Measurements from ENCODE around the gene IPPK.

IPPK gene

GRCh38 chr9:92647671-92648473, 22.1 kb downstream of the IPPK start:
- no peak for DNase-seq (ENCODE audit: low read depth)
- no peak for TF ChIP-seq CTCF (IDR thresholded peaks at IDR 0.05; ENCODE audit: insufficient read depth, low read depth, low read length, missing control alignments)

GRCh38 chr9:92645041-92645440, 24.9 kb downstream of the IPPK start:
- DNase-seq (ENCODE audit: low read depth): no peak
- no peak for TF ChIP-seq CTCF (IDR thresholded peaks at IDR 0.05; ENCODE audit: insufficient read depth, low read depth, low read length, missing control alignments)
- H3K4me3 ChIP-seq (ENCODE audit: low read depth, low read length): no peak overlapping the region

More at GRCh38 chr9:92647671-92648473, 22.1 kb downstream of the IPPK start:
- H3K4me3 ChIP-seq (ENCODE audit: low read depth, low read length): no peak overlapping the region

GRCh38 chr9:92644278-92644677, 25.7 kb downstream of the IPPK start:
- no peak for TF ChIP-seq CTCF (IDR thresholded peaks at IDR 0.05; ENCODE audit: insufficient read depth, low read depth, low read length, missing control alignments)
- no peak for DNase-seq (ENCODE audit: low read depth)
- H3K4me3 ChIP-seq (ENCODE audit: low read depth, low read length): no peak overlapping the region

GRCh38 chr9:92642564-92642963, 27.4 kb downstream of the IPPK start:
- no peak for TF ChIP-seq CTCF (IDR thresholded peaks at IDR 0.05; ENCODE audit: insufficient read depth, low read depth, low read length, missing control alignments)
- H3K4me3 ChIP-seq (ENCODE audit: low read depth, low read length): no peak overlapping the region
- no peak for DNase-seq (ENCODE audit: low read depth)

GRCh38 chr9:92642041-92642451, 27.9 kb downstream of the IPPK start:
- no peak overlapping the region for H3K4me3 ChIP-seq (ENCODE audit: low read depth, low read length)
- no peak for TF ChIP-seq CTCF (IDR thresholded peaks at IDR 0.05; ENCODE audit: insufficient read depth, low read depth, low read length, missing control alignments)
- DNase-seq (ENCODE audit: low read depth): no peak

GRCh38 chr9:92641092-92641809, 28.7 kb downstream of the IPPK start:
- no peak for DNase-seq (ENCODE audit: low read depth)
- H3K4me3 ChIP-seq (ENCODE audit: low read depth, low read length): no peak overlapping the region
- no peak for TF ChIP-seq CTCF (IDR thresholded peaks at IDR 0.05; ENCODE audit: insufficient read depth, low read depth, low read length, missing control alignments)

Data from GM12865 (cell line).